Mesenchymal stem cell (in vitro differentiated cells and primary cell): ENCODE measurements around the gene CYP2E1.
"Not testable (repeated sequence)": the region's sequence is repeated elsewhere in the genome, so short reads cannot be mapped to it uniquely, and the experiment has no call there.

Experiments used
- DNase-seq: peaks from one replicate; pipeline ENCODE4 v3.0.0-alpha.2; 2013
- H2AFZ ChIP-seq: one replicate; pipeline ENCODE4 v1.6.1; 2013; ENCODE audit warnings: low read depth, mild to moderate bottlenecking, control low read depth, inconsistent platforms, low read length, moderate library complexity
- H2AK5ac ChIP-seq: 2 replicates; pipeline ENCODE4 v1.6.1; 2013; ENCODE audit warnings: low read length, moderate library complexity, mild to moderate bottlenecking, inconsistent platforms; ENCODE audit not compliant: severe bottlenecking
- H2BK120ac ChIP-seq: one replicate; pipeline ENCODE4 v1.6.1; 2013; ENCODE audit warnings: low read depth, mild to moderate bottlenecking, inconsistent platforms, low read length, moderate library complexity
- H2BK12ac ChIP-seq, 2 experiments: one replicate each; pipeline ENCODE4 v1.6.1; 2013; ENCODE audit warnings: inconsistent platforms in 2 of 2, low read length in 2 of 2, mild to moderate bottlenecking in 2 of 2, moderate library complexity in 2 of 2, control low read depth in 1 of 2
- H2BK15ac ChIP-seq: one replicate; pipeline ENCODE4 v1.6.1; 2013; ENCODE audit warnings: mild to moderate bottlenecking, low read depth, inconsistent platforms; ENCODE audit not compliant: poor library complexity, severe bottlenecking
- H2BK5ac ChIP-seq: 2 replicates; pipeline ENCODE4 v1.6.1; 2013; ENCODE audit warnings: low read depth, mild to moderate bottlenecking, low read length, control low read depth, inconsistent platforms; ENCODE audit not compliant: poor library complexity, severe bottlenecking
- H3K14ac ChIP-seq, 2 experiments: one replicate each; pipeline ENCODE4 v1.6.1; 2013; ENCODE audit warnings: inconsistent platforms in 2 of 2, low read length in 2 of 2, control low read depth in 1 of 2, mild to moderate bottlenecking in 1 of 2, moderate library complexity in 1 of 2
- H3K18ac ChIP-seq, 2 experiments: one replicate each; pipeline ENCODE4 v1.6.1; 2013; ENCODE audit warnings: inconsistent platforms in 2 of 2, low read length in 2 of 2, control low read depth in 1 of 2, low read depth in 1 of 2, mild to moderate bottlenecking in 1 of 2
- H3K23ac ChIP-seq, 2 experiments: one replicate each; pipeline ENCODE4 v1.6.1; 2013; ENCODE audit warnings: inconsistent platforms in 2 of 2, low read length in 2 of 2, mild to moderate bottlenecking in 2 of 2, moderate library complexity in 2 of 2, control low read depth in 1 of 2
- H3K27ac ChIP-seq: 2 replicates; pipeline ENCODE4 v1.5.1; 2013; ENCODE audit warnings: mild to moderate bottlenecking, moderate library complexity, low read length, control low read depth, inconsistent platforms; ENCODE audit not compliant: poor library complexity, severe bottlenecking
- H3K27me3 ChIP-seq, 2 experiments: 2 replicates each; pipeline versions ENCODE4 v1.6.1 to v1.7.0; 2013; ENCODE audit warnings: low read length in 2 of 2, mild to moderate bottlenecking in 2 of 2, moderate library complexity in 2 of 2, control low read depth in 1 of 2, inconsistent platforms in 1 of 2; ENCODE audit not compliant: control insufficient read depth in 1 of 2, insufficient read depth in 1 of 2
- H3K36me3 ChIP-seq, 2 experiments: 2 replicates each; pipeline versions ENCODE4 v1.6.1 to v1.7.0; 2013; ENCODE audit warnings: low read length in 2 of 2, control low read depth in 1 of 2, inconsistent platforms in 1 of 2, low read depth in 1 of 2, mild to moderate bottlenecking in 1 of 2; ENCODE audit not compliant: insufficient read depth in 2 of 2, control insufficient read depth in 1 of 2
- H3K4ac ChIP-seq, 2 experiments: one replicate each; pipeline ENCODE4 v1.6.1; 2013; ENCODE audit warnings: inconsistent platforms in 2 of 2, low read length in 2 of 2, mild to moderate bottlenecking in 2 of 2, moderate library complexity in 2 of 2, control low read depth in 1 of 2, low read depth in 1 of 2
- H3K4me1 ChIP-seq: 2 replicates; pipeline ENCODE4 v1.6.1; 2013; ENCODE audit warnings: low read depth, low read length, control low read depth; ENCODE audit not compliant: control insufficient read depth, insufficient read depth
- H3K4me2 ChIP-seq: 2 replicates; pipeline ENCODE4 v1.6.1; 2013; ENCODE audit warnings: low read length, mild to moderate bottlenecking, inconsistent platforms; ENCODE audit not compliant: poor library complexity, severe bottlenecking
- H3K4me3 ChIP-seq, 2 experiments: 2 replicates each; pipeline versions ENCODE4 v1.5.1 to v1.7.0; 2013; ENCODE audit warnings: low read length in 2 of 2, mild to moderate bottlenecking in 2 of 2, control low read depth in 1 of 2, low read depth in 1 of 2; ENCODE audit not compliant: insufficient read depth in 1 of 2
- H3K79me1 ChIP-seq: replicated peaks from 2 replicates; pipeline ENCODE4 v1.6.1; 2013; ENCODE audit warnings: mild to moderate bottlenecking, control low read depth, low read length, inconsistent platforms; ENCODE audit not compliant: poor library complexity, severe bottlenecking
- H3K9ac ChIP-seq: 2 replicates; pipeline ENCODE4 v1.7.0; 2013; ENCODE audit warnings: mild to moderate bottlenecking, low read length, moderate library complexity
- H3K9me3 ChIP-seq: 2 replicates; pipeline ENCODE4 v1.7.0; 2013; ENCODE audit warnings: mild to moderate bottlenecking, low read length; ENCODE audit not compliant: control insufficient read depth
- H4K8ac ChIP-seq: one replicate; pipeline ENCODE4 v1.6.1; 2013; ENCODE audit warnings: inconsistent platforms, mild to moderate bottlenecking, low read length, moderate library complexity
- H4K91ac ChIP-seq: one replicate; pipeline ENCODE4 v1.6.1; 2013; ENCODE audit warnings: mild to moderate bottlenecking, low read length, inconsistent platforms
- WGBS: methylation state at CpG from one replicate; pipeline ENCODE4 v1.1.7; 2013; ENCODE audit warnings: mixed read lengths; 5-methylcytosine and 5-hydroxymethylcytosine counted together

Gene CYP2E1

DNA sequence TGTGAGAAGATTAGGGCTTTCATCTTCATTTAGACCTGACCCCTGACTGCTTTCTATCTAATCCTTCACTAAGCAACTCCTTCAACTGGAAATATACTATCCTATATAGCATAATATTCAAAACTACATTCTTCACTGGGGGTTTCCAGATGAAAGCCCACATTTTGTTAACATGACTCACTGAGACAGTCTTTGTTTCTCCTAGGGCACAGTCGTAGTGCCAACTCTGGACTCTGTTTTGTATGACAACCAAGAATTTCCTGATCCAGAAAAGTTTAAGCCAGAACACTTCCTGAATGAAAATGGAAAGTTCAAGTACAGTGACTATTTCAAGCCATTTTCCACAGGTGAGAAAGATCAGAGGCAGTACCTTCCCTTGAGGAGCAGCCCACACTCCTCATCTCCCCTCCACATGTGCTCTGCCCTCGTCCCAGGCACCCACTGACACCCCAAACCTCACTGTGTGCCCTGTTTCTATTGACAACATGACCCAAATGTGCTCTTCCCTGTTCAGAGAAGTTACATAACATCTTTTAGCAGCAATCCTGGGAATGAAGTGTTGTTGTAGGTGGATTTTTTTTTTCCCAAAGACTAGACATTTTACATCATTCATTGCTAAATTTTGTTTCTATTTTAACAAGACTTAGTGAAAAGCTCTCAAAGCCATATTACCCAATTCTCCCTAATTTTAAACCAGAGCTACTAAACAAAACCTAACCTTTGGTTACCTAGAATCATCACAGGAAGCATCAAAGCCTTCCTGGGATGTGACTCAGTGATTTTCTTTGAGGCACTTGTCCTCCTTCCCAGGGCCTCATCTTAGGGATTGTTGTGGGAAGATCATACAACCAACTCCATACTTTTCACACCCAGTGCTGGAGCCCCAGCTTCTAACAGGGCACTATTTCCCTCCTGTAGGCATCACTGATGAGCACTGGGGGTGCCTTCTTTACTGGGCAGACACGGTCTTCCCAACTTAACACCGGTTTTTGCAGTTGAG lies 10.7 kb downstream of the CYP2E1 start:
- Histone ChIP-seq H3K4me3 (no peak overlapping the region), H3K23ac (no peak overlapping the region), H3K9ac (no peak overlapping the region), H3K14ac (no peak overlapping the region), H3K27ac (no peak overlapping the region), H2AK5ac (no peak overlapping the region), H2BK12ac (no peak overlapping the region), H3K4me2 (no peak overlapping the region), H3K36me3 (peaks cover 0 to 2% of the 10 kb centered on the region in 2 experiments), H3K4me1 (no peaks in the 10 kb centered on the region), H2BK120ac (no peak overlapping the region), H2AFZ (no peak overlapping the region), H3K9me3 (no peaks in the 10 kb centered on the region), H2BK15ac (no peak overlapping the region), H4K8ac (no peak overlapping the region), H4K91ac (no peak overlapping the region), H3K18ac (no peak overlapping the region), H3K4ac (no peak overlapping the region), H3K79me1 (no peaks in the 10 kb centered on the region), H3K27me3 (peaks cover 0 to 4% of the 10 kb centered on the region in 2 experiments), H2BK5ac (no peak overlapping the region)
- DNase-seq: no peak
- WGBS: 25% methylated on average over 4 of the region's 4 CpGs

- not testable (repeated sequence) for H4K8ac ChIP-seq, H3K4me2 ChIP-seq, H2BK5ac ChIP-seq, H3K4me3 ChIP-seq, H2BK15ac ChIP-seq, H4K91ac ChIP-seq, DNase-seq, H3K4me1 ChIP-seq, H3K14ac ChIP-seq, H2BK120ac ChIP-seq, H3K27ac ChIP-seq, H3K36me3 ChIP-seq, H3K79me1 ChIP-seq, H3K23ac ChIP-seq, H3K18ac ChIP-seq, H3K27me3 ChIP-seq, H2BK12ac ChIP-seq, H3K9ac ChIP-seq, H2AFZ ChIP-seq, H3K9me3 ChIP-seq, H2AK5ac ChIP-seq, H3K4ac ChIP-seq
- WGBS: 63% methylated on average over 4 of the region's 6 CpGs
Observed at GRCh38 chr10:133541441-133541975, 14.3 kb downstream of the CYP2E1 start.

DNA sequence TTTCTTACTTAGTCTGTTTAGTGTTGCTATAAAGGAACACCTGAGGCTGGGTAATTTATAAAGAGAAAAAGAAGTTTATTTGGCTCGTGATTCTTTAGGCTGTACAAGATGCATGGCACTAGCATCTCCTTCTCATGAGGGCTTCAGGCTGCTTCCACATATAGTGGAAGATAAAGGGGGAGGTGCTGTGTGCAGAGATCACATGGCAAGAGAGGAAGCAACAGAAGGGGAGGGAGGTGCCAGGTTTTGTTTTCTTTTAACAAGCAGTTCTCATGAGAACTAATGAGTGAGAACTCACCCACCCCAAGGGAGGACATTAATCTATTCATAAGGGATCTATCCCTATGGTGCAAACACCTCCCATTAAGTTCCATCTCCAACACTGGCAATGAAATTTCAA lies 17.3 kb downstream of the CYP2E1 start:
- Histone ChIP-seq H4K91ac (no peak overlapping the region), H3K9ac (no peak overlapping the region), H2AK5ac (no peak overlapping the region), H3K14ac (no peak overlapping the region), H2AFZ (no peak overlapping the region), H3K4me2 (no peak overlapping the region), H2BK15ac (no peak overlapping the region), H3K18ac (no peak overlapping the region), H3K79me1 (no peaks in the 10 kb centered on the region), H3K36me3 (no peaks in the 10 kb centered on the region), H3K4me1 (no peaks in the 10 kb centered on the region), H3K9me3 (peaks cover 34% of the 10 kb centered on the region), H3K27me3 (no peaks in the 10 kb centered on the region), H2BK120ac (no peak overlapping the region), H3K27ac (no peak overlapping the region), H2BK12ac (no peak overlapping the region), H3K4ac (no peak overlapping the region), H3K23ac (no peak overlapping the region), H2BK5ac (no peak overlapping the region), H4K8ac (no peak overlapping the region), H3K4me3 (no peak overlapping the region)
- 24% methylated on average over 1 of the region's 1 CpG for WGBS
- no peak for DNase-seq

DNA sequence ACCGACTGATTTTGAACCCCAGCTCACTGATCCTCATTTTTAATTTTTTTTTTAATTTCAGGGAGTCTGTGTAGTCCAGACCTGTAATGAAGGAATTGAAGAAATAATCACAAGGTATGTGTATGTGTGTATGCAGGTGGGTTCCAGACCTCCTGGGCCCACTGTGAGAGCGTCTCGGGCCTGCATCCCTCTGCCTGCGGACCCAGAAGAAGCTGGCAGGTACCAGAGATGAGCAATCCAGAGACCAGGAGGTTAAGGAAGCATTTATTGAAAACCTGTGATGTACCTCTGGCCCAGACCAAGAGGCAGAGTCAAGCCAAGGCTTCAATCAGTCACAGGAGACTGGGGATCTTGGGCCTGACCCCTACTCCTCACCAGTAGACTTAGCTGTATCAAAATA lies 27.4 kb downstream of the CYP2E1 start:
- H2AFZ ChIP-seq: no peak overlapping the region
- no peak overlapping the region for H3K14ac ChIP-seq
- no peak overlapping the region for H2BK120ac ChIP-seq
- H4K8ac ChIP-seq: no peak overlapping the region
- no peaks in the 10 kb centered on the region for H3K4me1 ChIP-seq
- H3K9ac ChIP-seq: no peak overlapping the region
- 52% methylated on average over 3 of the region's 4 CpGs for WGBS
- H3K9me3 ChIP-seq: no peaks in the 10 kb centered on the region
- no peaks in the 10 kb centered on the region for H3K79me1 ChIP-seq
- H3K4me2 ChIP-seq: no peak overlapping the region
- H4K91ac ChIP-seq: no peak overlapping the region
- no peak overlapping the region for H2BK12ac ChIP-seq
- H3K4ac ChIP-seq: no peak overlapping the region
- DNase-seq: no peak
- H3K23ac ChIP-seq: no peak overlapping the region
- H3K27me3 ChIP-seq: peaks cover 6 to 32% of the 10 kb centered on the region in 2 experiments
- H2BK15ac ChIP-seq: no peak overlapping the region
- H2AK5ac ChIP-seq: no peak overlapping the region
- H3K18ac ChIP-seq: no peak overlapping the region
- H3K4me3 ChIP-seq: no peak overlapping the region
- no peak overlapping the region for H2BK5ac ChIP-seq
- no peak overlapping the region for H3K27ac ChIP-seq
- no peaks in the 10 kb centered on the region for H3K36me3 ChIP-seq
